Measurements from ENCODE around the gene DPH7.
"Not testable (repeated sequence)": the region's sequence is repeated elsewhere in the genome, so short reads cannot be mapped to it uniquely, and the experiment has no call there.

- not testable (repeated sequence) for TF ChIP-seq POLR2A, SPI1 (IDR thresholded peaks at IDR 0.05; ENCODE audit: low read depth, low read length)
Observed at GRCh38 chr9:137553654-137554053, 25.1 kb downstream of the DPH7 start.
